Fibroblast of skin of abdomen (primary cell): ENCODE data around the gene LAPTM5.

Experiments
- DNase-seq: peaks from one replicate; pipeline ENCODE4 v3.0.0-alpha.2; 2013

LAPTM5 gene

GRCh38 chr1:30714536-30715090 lies 43.0 kb downstream of the LAPTM5 start:
- no peak for DNase-seq

- DNase-seq = no peak
Observed at GRCh38 chr1:30714025-30714424, 43.5 kb downstream of the LAPTM5 start.

GRCh38 chr1:30713311-30713710 lies 44.3 kb downstream of the LAPTM5 start:
- peak; percentile 12 for DNase-seq

- no peak for DNase-seq
Observed at GRCh38 chr1:30712583-30712982, 45.0 kb downstream of the LAPTM5 start.

GRCh38 chr1:30710407-30710806 lies 47.2 kb downstream of the LAPTM5 start:
- DNase-seq = no peak

GRCh38 chr1:30708361-30708728 lies 49.2 kb downstream of the LAPTM5 start:
- DNase-seq = no peak

- peak; percentile 58 for DNase-seq
Observed at GRCh38 chr1:30707412-30708360, 49.9 kb downstream of the LAPTM5 start.

GRCh38 chr1:30706528-30706927 lies 51.0 kb downstream of the LAPTM5 start:
- peak; percentile 55 for DNase-seq

GRCh38 chr1:30705698-30706097 lies 51.9 kb downstream of the LAPTM5 start:
- no peak for DNase-seq

- DNase-seq = no peak
Observed at GRCh38 chr1:30704765-30705509, 52.6 kb downstream of the LAPTM5 start.

- DNase-seq = no peak
Observed at GRCh38 chr1:30704271-30704670, 53.3 kb downstream of the LAPTM5 start.

GRCh38 chr1:30702823-30703222 lies 54.8 kb downstream of the LAPTM5 start:
- DNase-seq = no peak

- DNase-seq = no peak
Observed at GRCh38 chr1:30701258-30701633, 56.3 kb downstream of the LAPTM5 start.

- peak; percentile 85 for DNase-seq
Observed at GRCh38 chr1:30700528-30701257, 56.9 kb downstream of the LAPTM5 start.

- no peak for DNase-seq
Observed at GRCh38 chr1:30699762-30700161, 57.8 kb downstream of the LAPTM5 start.

GRCh38 chr1:30698401-30698981 lies 59.1 kb downstream of the LAPTM5 start:
- DNase-seq = no peak

GRCh38 chr1:30697571-30698376 lies 59.8 kb downstream of the LAPTM5 start:
- peak; percentile 56 for DNase-seq

- no peak for DNase-seq
Observed at GRCh38 chr1:30696831-30697230, 60.7 kb downstream of the LAPTM5 start.

- no peak for DNase-seq
Observed at GRCh38 chr1:30695439-30695841, 62.1 kb downstream of the LAPTM5 start.

GRCh38 chr1:30694280-30695175 lies 63.0 kb downstream of the LAPTM5 start:
- no peak for DNase-seq
